HL-60 (cell line): ENCODE data around the gene EXOC4.

Experiments used
- POLR2AphosphoS5 ChIP-seq: IDR thresholded peaks from 2 replicates; pipeline ENCODE4 v1.6.1; 2012; ENCODE audit warnings: low read depth
- TF ChIP-seq, protein P1 (sequence below): IDR thresholded peaks from one replicate; pipeline ENCODE4 v1.5.1; 2011; ENCODE audit warnings: low read length, control low read depth, inconsistent platforms; ENCODE audit not compliant: insufficient read depth

DNA sequence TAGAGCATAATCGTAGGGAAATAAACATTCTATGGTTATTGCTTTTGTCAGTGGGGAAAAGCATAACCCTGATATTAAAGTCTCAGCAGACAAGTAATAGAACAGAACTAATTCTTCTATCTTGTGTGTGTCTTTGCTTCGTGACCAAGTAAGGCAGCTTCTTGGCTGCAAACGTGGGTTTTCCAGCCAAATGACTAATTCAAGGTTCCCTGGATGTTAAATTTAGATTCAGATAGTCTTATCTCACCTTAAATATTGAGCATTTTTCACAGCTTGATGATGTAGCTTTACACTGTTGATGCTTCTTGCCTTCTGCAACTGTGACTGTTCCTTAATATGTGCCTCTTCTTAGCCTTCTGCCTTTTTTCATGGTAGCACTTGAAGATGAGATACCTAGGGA lies 113.0 kb downstream of the EXOC4 start:
- TF ChIP-seq POLR2AphosphoS5 = no peak
- TF ChIP-seq, protein P1, sequence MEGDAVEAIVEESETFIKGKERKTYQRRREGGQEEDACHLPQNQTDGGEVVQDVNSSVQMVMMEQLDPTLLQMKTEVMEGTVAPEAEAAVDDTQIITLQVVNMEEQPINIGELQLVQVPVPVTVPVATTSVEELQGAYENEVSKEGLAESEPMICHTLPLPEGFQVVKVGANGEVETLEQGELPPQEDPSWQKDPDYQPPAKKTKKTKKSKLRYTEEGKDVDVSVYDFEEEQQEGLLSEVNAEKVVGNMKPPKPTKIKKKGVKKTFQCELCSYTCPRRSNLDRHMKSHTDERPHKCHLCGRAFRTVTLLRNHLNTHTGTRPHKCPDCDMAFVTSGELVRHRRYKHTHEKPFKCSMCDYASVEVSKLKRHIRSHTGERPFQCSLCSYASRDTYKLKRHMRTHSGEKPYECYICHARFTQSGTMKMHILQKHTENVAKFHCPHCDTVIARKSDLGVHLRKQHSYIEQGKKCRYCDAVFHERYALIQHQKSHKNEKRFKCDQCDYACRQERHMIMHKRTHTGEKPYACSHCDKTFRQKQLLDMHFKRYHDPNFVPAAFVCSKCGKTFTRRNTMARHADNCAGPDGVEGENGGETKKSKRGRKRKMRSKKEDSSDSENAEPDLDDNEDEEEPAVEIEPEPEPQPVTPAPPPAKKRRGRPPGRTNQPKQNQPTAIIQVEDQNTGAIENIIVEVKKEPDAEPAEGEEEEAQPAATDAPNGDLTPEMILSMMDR = no peak
